ENCODE data around the gene SYTL3.
"Not testable (repeated sequence)": the region's sequence is repeated elsewhere in the genome, so short reads cannot be mapped to it uniquely, and the experiment has no call there.

Gene SYTL3

GRCh38 chr6:158649289-158650143, at the start of gene SYTL3:
TSS of gene SYTL3 (plus strand) at chr6:158650054. CDS start at chr6:158663269, 13,215 bp downstream.
- peak; percentile 82 to 83 for DNase-seq

GRCh38 chr6:158603261-158604047, 46.4 kb upstream of the SYTL3 start:
- DNase-seq, result no peak

- no peak for DNase-seq
These were observed 45.8 kb upstream of the SYTL3 start for GRCh38 chr6:158604048-158604406.

- DNase-seq, result peak; percentile 62
These were observed 44.5 kb upstream of the SYTL3 start for GRCh38 chr6:158605266-158605878.

- not testable (repeated sequence) for DNase-seq
These were observed 43.8 kb upstream of the SYTL3 start for GRCh38 chr6:158606011-158606410.

- DNase-seq, result no peak
These were observed 42.9 kb upstream of the SYTL3 start for GRCh38 chr6:158606935-158607334.

GRCh38 chr6:158607411-158608170, 42.3 kb upstream of the SYTL3 start:
- DNase-seq, result no peak

GRCh38 chr6:158608221-158608620, 41.6 kb upstream of the SYTL3 start:
- DNase-seq, result no peak

- no peak for DNase-seq
These were observed 40.2 kb upstream of the SYTL3 start for GRCh38 chr6:158609455-158610155.

GRCh38 chr6:158610319-158610968, 39.4 kb upstream of the SYTL3 start:
- DNase-seq, result no peak

- DNase-seq, result no peak
These were observed 38.8 kb upstream of the SYTL3 start for GRCh38 chr6:158611039-158611438.

- no peak for DNase-seq
These were observed 38.1 kb upstream of the SYTL3 start for GRCh38 chr6:158611541-158612370.

- DNase-seq, result not testable (repeated sequence)
These were observed 35.2 kb upstream of the SYTL3 start for GRCh38 chr6:158614606-158615005.

- not testable (repeated sequence) for DNase-seq
These were observed 31.6 kb upstream of the SYTL3 start for GRCh38 chr6:158618289-158618688.

- DNase-seq, result no peak
These were observed 29.7 kb upstream of the SYTL3 start for GRCh38 chr6:158619922-158620801.

GRCh38 chr6:158620963-158621693, 28.7 kb upstream of the SYTL3 start:
- no peak for DNase-seq

GRCh38 chr6:158621694-158622544, 27.9 kb upstream of the SYTL3 start:
- DNase-seq, result no peak
